HepG2 (cell line): Measurements from ENCODE around the gene PSMA7. TPM values are rescaled to one million over a fixed set of nuclear protein-coding genes. Genes with fewer than 3 reads are reported as not detected.
A peak's percentile ranks its signal among the peaks of the same experiment; 100 is the strongest.

Experiments
- ASH2L ChIP-seq: fragments of 300-600, 200-600 bp; sonication (generic); IDR thresholded peaks from 2 replicates; pipeline ENCODE4 v1.7.0; 2017; ENCODE audit warnings: low read depth, mild to moderate bottlenecking, moderate library complexity, mixed read lengths, low read length; ENCODE audit not compliant: insufficient read length
- CHD2 ChIP-seq: IDR thresholded peaks from 2 replicates; pipeline ENCODE4 v1.6.1; 2011; ENCODE audit warnings: low read depth, low read length, improper control_type of control experiment
- FOXO1 ChIP-seq: sonication (generic); formaldehyde crosslinking; IDR thresholded peaks from 2 replicates; pipeline ENCODE4 v1.4.0; 2020; ENCODE audit warnings: missing genetic modification reagents
- JUNB ChIP-seq: sonication (generic); formaldehyde crosslinking; IDR thresholded peaks from 2 replicates; pipeline ENCODE4 v1.8.0; 2022; ENCODE audit warnings: missing genetic modification reagents, mild to moderate bottlenecking, borderline replicate concordance
- KAT2B ChIP-seq: fragments of 150-350 bp; IDR thresholded peaks from 2 replicates; pipeline ENCODE4 v1.6.1; 2014; ENCODE audit warnings: low read depth, low read length, borderline replicate concordance
- KAT8 ChIP-seq: IDR thresholded peaks from 2 replicates; pipeline ENCODE4 v1.6.1; 2016; ENCODE audit warnings: missing genetic modification reagents, missing compliant biosample characterization
- NFYB ChIP-seq: sonication (generic); formaldehyde crosslinking; IDR thresholded peaks from 2 replicates; pipeline ENCODE4 v1.4.0; 2020; ENCODE audit warnings: missing genetic modification reagents
- NRL ChIP-seq: sonication (generic); formaldehyde crosslinking; IDR thresholded peaks from 2 replicates; pipeline ENCODE4 v1.5.0; 2020; ENCODE audit warnings: missing genetic modification reagents, mild to moderate bottlenecking, moderate library complexity, borderline replicate concordance
- SSRP1 ChIP-seq: IDR thresholded peaks from 2 replicates; pipeline ENCODE4 v1.6.1; 2016; ENCODE audit warnings: control low read depth
- TAF1 ChIP-seq: sonication (generic); formaldehyde crosslinking; IDR thresholded peaks from 2 replicates; pipeline ENCODE4 v1.4.0; 2020; ENCODE audit warnings: missing genetic modification reagents
- YY1 ChIP-seq: IDR thresholded peaks from 2 replicates; pipeline ENCODE4 v1.6.1; 2011; ENCODE audit warnings: low read length, low read depth, moderate library complexity, mild to moderate bottlenecking; ENCODE audit not compliant: insufficient read depth, insufficient replicate concordance
- ZBTB1 ChIP-seq: sonication (generic); formaldehyde crosslinking; IDR thresholded peaks from 2 replicates; pipeline ENCODE4 v1.4.0; 2020; ENCODE audit warnings: missing genetic modification reagents, borderline replicate concordance
- ZNF773 ChIP-seq: sonication (generic); formaldehyde crosslinking; IDR thresholded peaks from 2 replicates; pipeline ENCODE4 v1.4.0; 2020; ENCODE audit warnings: missing genetic modification reagents, borderline replicate concordance
- polyA plus RNA-seq, 8 experiments: library from polyadenylated mRNA; depleted of rRNA in 3 of 8; stranded (reverse) in 7 of 8; unstranded in 1 of 8; fragments of >200 nt; fragmentation: Illumina TruSeq in 4 of 8; extraction: Trizol in 4 of 8; gene quantifications; 2 replicates each; pipeline versions ENCODE4 v1.2.1 to v1.2.3, GENCODE V29; 2011 to 2016; ENCODE audit warnings: low read depth in 4 of 8, missing spikeins in 1 of 8, mixed read lengths in 1 of 8; ENCODE audit not compliant: insufficient read depth in 1 of 8
- total RNA-seq, 5 experiments: library from RNA; depleted of rRNA; stranded (reverse); fragments of >200 nt; fragmentation: Illumina TruSeq; extraction: Trizol; gene quantifications; 2 replicates each; pipeline ENCODE4 v1.2.3, GENCODE V29; 2016; ENCODE audit warnings: low read depth in 1 of 5
- TF ChIP-seq, protein P1 (sequence below): sonication (generic); formaldehyde crosslinking; IDR thresholded peaks from one replicate; pipeline ENCODE4 v1.5.1; 2020; ENCODE audit warnings: mild to moderate bottlenecking, missing genetic modification reagents; ENCODE audit errors: not compliant biosample characterization
- TF ChIP-seq, protein P2 (sequence below): sonication (generic); formaldehyde crosslinking; IDR thresholded peaks from 2 replicates; pipeline ENCODE4 v1.8.0; 2023; ENCODE audit warnings: mild to moderate bottlenecking, missing genetic modification reagents
- TF ChIP-seq, protein P3 (sequence below): sonication (generic); formaldehyde crosslinking; IDR thresholded peaks from 2 replicates; pipeline ENCODE4 v1.5.0; 2020; ENCODE audit warnings: mild to moderate bottlenecking, missing genetic modification reagents, borderline replicate concordance

Gene PSMA7
- total and polyA plus RNA-seq, 2 of the 13 experiments (the other 11 are each of a cell fraction or from before 2014, with no cell fraction given) = 531 to 631 TPM

DNA sequence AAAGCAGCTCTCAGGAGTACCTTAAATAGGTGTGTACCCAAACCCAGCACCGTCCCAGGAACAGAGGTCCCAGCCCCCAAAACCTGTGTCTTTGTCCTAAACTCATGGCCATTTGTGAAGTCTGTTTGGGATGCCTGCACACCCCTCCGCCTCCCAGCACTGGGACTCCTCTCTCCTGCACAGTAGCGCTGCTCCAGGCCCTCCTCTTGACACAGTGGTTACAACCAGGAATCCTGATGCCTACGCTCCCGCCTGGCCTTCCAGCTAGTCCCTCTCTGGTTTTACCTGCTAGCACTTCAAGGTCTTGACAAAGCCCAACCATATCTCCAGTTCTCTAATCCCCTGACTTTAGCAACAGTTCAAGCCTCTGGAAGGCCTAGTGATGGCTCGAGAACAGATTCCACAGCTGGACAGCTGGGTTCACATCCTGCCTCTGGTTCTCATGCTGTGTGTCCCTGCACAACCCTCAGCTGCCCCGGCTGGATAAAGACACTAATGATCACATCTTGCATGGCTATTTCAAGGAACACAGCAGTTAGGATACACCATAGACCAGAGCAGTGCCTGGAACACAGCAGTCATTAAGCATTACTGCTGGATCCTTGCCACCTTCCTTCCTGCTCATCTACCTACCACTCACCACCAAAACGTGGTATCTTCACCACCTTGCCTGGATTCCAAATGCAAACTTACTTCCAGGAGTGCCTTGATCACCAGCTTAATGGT lies 5.6 kb downstream of the PSMA7 start (continued):
- TF ChIP-seq, protein P1, sequence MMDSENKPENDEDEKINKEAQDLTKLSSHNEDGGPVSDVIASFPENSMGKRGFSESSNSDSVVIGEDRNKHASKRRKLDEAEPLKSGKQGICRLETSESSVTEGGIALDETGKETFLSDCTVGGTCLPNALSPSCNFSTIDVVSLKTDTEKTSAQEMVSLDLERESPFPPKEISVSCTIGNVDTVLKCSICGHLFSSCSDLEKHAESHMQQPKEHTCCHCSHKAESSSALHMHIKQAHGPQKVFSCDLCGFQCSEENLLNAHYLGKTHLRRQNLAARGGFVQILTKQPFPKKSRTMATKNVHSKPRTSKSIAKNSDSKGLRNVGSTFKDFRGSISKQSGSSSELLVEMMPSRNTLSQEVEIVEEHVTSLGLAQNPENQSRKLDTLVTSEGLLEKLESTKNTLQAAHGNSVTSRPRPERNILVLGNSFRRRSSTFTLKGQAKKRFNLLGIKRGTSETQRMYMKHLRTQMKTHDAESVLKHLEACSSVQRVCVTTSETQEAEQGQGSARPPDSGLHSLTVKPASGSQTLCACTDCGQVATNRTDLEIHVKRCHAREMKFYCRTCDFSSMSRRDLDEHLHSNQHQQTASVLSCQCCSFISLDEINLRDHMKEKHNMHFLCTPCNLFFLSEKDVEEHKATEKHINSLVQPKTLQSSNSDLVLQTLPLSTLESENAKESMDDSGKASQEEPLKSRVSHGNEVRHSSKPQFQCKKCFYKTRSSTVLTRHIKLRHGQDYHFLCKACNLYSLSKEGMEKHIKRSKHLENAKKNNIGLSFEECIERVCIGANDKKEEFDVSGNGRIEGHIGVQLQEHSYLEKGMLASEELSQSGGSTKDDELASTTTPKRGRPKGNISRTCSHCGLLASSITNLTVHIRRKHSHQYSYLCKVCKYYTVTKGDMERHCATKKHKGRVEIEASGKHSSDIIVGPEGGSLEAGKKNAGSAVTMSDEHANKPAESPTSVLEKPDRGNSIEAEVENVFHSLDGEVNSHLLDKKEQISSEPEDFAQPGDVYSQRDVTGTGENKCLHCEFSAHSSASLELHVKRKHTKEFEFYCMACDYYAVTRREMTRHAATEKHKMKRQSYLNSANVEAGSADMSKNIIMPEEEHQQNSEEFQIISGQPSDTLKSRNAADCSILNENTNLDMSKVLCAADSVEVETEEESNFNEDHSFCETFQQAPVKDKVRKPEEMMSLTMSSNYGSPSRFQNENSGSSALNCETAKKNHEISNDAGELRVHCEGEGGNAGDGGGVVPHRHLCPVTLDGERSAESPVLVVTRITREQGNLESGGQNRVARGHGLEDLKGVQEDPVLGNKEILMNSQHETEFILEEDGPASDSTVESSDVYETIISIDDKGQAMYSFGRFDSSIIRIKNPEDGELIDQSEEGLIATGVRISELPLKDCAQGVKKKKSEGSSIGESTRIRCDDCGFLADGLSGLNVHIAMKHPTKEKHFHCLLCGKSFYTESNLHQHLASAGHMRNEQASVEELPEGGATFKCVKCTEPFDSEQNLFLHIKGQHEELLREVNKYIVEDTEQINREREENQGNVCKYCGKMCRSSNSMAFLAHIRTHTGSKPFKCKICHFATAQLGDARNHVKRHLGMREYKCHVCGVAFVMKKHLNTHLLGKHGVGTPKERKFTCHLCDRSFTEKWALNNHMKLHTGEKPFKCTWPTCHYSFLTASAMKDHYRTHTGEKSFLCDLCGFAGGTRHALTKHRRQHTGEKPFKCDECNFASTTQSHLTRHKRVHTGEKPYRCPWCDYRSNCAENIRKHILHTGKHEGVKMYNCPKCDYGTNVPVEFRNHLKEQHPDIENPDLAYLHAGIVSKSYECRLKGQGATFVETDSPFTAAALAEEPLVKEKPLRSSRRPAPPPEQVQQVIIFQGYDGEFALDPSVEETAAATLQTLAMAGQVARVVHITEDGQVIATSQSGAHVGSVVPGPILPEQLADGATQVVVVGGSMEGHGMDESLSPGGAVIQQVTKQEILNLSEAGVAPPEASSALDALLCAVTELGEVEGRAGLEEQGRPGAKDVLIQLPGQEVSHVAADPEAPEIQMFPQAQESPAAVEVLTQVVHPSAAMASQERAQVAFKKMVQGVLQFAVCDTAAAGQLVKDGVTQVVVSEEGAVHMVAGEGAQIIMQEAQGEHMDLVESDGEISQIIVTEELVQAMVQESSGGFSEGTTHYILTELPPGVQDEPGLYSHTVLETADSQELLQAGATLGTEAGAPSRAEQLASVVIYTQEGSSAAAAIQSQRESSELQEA (CRISPR knock-in tag) = no peak
- no peak for TF ChIP-seq YY1
- no peak for TF ChIP-seq KAT2B
- TF ChIP-seq SSRP1 (CRISPR knock-in tag) = peak; percentile 48; the same call in 1 of the 2 replicates
- TF ChIP-seq ZBTB1 (CRISPR knock-in tag) = no peak
- TF ChIP-seq NRL (CRISPR knock-in tag) = 0 out of 2 replicates have a peak, but pooled peaks have one; percentile 53
- TF ChIP-seq, protein P2, sequence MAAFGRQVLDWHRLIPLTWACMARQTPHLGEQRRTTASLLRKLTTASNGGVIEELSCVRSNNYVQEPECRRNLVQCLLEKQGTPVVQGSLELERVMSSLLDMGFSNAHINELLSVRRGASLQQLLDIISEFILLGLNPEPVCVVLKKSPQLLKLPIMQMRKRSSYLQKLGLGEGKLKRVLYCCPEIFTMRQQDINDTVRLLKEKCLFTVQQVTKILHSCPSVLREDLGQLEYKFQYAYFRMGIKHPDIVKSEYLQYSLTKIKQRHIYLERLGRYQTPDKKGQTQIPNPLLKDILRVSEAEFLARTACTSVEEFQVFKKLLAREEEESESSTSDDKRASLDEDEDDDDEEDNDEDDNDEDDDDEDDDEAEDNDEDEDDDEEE (CRISPR knock-in tag) = no peak
- no peak; the same call in 1 of the 2 replicates for TF ChIP-seq FOXO1 (CRISPR knock-in tag)
- TF ChIP-seq, protein P3, sequence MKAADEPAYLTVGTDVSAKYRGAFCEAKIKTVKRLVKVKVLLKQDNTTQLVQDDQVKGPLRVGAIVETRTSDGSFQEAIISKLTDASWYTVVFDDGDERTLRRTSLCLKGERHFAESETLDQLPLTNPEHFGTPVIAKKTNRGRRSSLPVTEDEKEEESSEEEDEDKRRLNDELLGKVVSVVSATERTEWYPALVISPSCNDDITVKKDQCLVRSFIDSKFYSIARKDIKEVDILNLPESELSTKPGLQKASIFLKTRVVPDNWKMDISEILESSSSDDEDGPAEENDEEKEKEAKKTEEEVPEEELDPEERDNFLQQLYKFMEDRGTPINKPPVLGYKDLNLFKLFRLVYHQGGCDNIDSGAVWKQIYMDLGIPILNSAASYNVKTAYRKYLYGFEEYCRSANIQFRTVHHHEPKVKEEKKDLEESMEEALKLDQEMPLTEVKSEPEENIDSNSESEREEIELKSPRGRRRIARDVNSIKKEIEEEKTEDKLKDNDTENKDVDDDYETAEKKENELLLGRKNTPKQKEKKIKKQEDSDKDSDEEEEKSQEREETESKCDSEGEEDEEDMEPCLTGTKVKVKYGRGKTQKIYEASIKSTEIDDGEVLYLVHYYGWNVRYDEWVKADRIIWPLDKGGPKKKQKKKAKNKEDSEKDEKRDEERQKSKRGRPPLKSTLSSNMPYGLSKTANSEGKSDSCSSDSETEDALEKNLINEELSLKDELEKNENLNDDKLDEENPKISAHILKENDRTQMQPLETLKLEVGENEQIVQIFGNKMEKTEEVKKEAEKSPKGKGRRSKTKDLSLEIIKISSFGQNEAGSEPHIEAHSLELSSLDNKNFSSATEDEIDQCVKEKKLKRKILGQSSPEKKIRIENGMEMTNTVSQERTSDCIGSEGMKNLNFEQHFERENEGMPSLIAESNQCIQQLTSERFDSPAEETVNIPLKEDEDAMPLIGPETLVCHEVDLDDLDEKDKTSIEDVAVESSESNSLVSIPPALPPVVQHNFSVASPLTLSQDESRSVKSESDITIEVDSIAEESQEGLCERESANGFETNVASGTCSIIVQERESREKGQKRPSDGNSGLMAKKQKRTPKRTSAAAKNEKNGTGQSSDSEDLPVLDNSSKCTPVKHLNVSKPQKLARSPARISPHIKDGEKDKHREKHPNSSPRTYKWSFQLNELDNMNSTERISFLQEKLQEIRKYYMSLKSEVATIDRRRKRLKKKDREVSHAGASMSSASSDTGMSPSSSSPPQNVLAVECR = peak; percentile 30; the same call in 1 of the 2 replicates
- no peak for TF ChIP-seq CHD2
- 0 out of 2 replicates have a peak, but pooled peaks have one; percentile 30 for TF ChIP-seq TAF1 (CRISPR knock-in tag)
- no peak for TF ChIP-seq ASH2L
- TF ChIP-seq JUNB (CRISPR knock-in tag) = no peak; the same call in 1 of the 2 replicates
- TF ChIP-seq KAT8 = no peak
- no peak for TF ChIP-seq ZNF773
- no peak for TF ChIP-seq NFYB (CRISPR knock-in tag)
